Measurements from ENCODE around the gene FRMD8. TPM values are rescaled to one million over a fixed set of nuclear protein-coding genes. Genes with fewer than 3 reads are reported as not detected.

Gene FRMD8
- total and polyA plus RNA-seq, 2 experiments from 2014 or later, result 25.4 to 106 TPM

DNA sequence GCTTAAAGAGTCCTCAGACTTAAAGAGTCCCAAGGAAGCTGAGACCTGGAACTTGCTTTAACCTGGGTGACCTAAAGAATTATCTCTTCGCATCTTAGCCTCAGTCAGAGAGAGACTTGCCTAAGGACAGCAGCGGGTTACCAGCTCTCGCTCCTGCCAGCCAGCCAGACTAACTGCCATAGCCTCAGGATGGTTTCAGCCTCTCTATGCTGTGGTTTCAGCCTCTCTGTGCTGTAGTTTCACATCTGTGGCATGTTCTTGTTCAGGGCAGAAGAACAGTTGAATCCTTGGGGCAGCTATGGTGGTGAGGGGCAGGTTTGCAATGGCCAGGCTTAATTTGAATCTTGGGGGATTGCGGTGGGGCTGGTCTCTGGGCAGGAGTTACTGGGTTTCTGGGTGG is 2.3 kb downstream of the FRMD8 start:
- DNase-seq, result peak; percentile 43
- H3K4me1 ChIP-seq (ENCODE audit: insufficient read depth), result peaks cover 56% of the 10 kb centered on the region
- no peak overlapping the region for H2AFZ ChIP-seq
- H3K27ac ChIP-seq, result peak overlapping the region; percentile 99
- peak overlapping the region; percentile 94 for H3K4me3 ChIP-seq
- H3K36me3 ChIP-seq (ENCODE audit: low read depth), result peaks cover 4% of the 10 kb centered on the region; the same call in 1 of the 2 replicates
- H3K9ac ChIP-seq, result peak overlapping the region; percentile 92
- no peaks in the 10 kb centered on the region for H3K9me3 ChIP-seq (ENCODE audit: low read depth)
- H3F3A ChIP-seq (ENCODE audit: insufficient read depth), result peaks cover 17% of the 10 kb centered on the region
- H3K9me2 ChIP-seq (ENCODE audit: insufficient read depth), result no peaks in the 10 kb centered on the region
- in situ Hi-C loops (cut with MboI), result no loop called here
- H3K4me2 ChIP-seq (ENCODE audit: unreplicated experiment), result peak overlapping the region; percentile 98
- no peaks in the 10 kb centered on the region for H3K27me3 ChIP-seq (replicated peaks; ENCODE audit: insufficient read depth)
- TF ChIP-seq EZH2phosphoT487 (IDR thresholded peaks at IDR 0.05; ENCODE audit: insufficient read depth, low read depth), result no peak
- TF ChIP-seq EZH2 (IDR thresholded peaks at IDR 0.05; ENCODE audit: insufficient read depth, poor library complexity, severe bottlenecking), result no peak
- peaks cover 89% of the 10 kb centered on the region for H3K79me2 ChIP-seq (ENCODE audit: insufficient read depth)
- H4K20me1 ChIP-seq (ENCODE audit: insufficient read depth), result no peaks in the 10 kb centered on the region
- 90 to 94% methylated on average over 4 of the region's 4 CpGs for WGBS, 2 experiments (ENCODE audit: low coverage in 1 of 2, low lambda C conversion rate in 2 of 2, missing lambda C conversion rate in 2 of 2)

- Histone ChIP-seq H3K4me2 (ENCODE audit: unreplicated experiment) (peak overlapping the region; percentile 98), H3K9me3 (ENCODE audit: low read depth) (no peaks in the 10 kb centered on the region), H3K4me3 (no peak overlapping the region), H3F3A (ENCODE audit: insufficient read depth) (peaks cover 10% of the 10 kb centered on the region), H3K36me3 (ENCODE audit: low read depth) (peaks cover 4% of the 10 kb centered on the region; the same call in 1 of the 2 replicates), H3K9ac (peak overlapping the region; percentile 92), H3K9me2 (ENCODE audit: insufficient read depth) (no peaks in the 10 kb centered on the region), H3K79me2 (ENCODE audit: insufficient read depth) (peaks cover 96% of the 10 kb centered on the region), H4K20me1 (ENCODE audit: insufficient read depth) (no peaks in the 10 kb centered on the region), H3K4me1 (ENCODE audit: insufficient read depth) (peaks cover 50% of the 10 kb centered on the region), H2AFZ (no peak overlapping the region), H3K27me3 (replicated peaks; ENCODE audit: insufficient read depth) (no peaks in the 10 kb centered on the region), H3K27ac (peak overlapping the region; percentile 99)
- in situ Hi-C loops (cut with MboI), result no loop called here
- 91 to 94% methylated on average over 17 to 20 of the region's 20 CpGs for WGBS, 2 experiments (ENCODE audit: low coverage in 1 of 2, low lambda C conversion rate in 2 of 2, missing lambda C conversion rate in 2 of 2)
- TF ChIP-seq EZH2phosphoT487 (IDR thresholded peaks at IDR 0.05; ENCODE audit: insufficient read depth, low read depth), result no peak
- no peak for TF ChIP-seq EZH2 (IDR thresholded peaks at IDR 0.05; ENCODE audit: insufficient read depth, poor library complexity, severe bottlenecking)
- DNase-seq, result peak; percentile 20
These were observed 3.0 kb downstream of the FRMD8 start for GRCh38 chr11:65389294-65389980.

DNA sequence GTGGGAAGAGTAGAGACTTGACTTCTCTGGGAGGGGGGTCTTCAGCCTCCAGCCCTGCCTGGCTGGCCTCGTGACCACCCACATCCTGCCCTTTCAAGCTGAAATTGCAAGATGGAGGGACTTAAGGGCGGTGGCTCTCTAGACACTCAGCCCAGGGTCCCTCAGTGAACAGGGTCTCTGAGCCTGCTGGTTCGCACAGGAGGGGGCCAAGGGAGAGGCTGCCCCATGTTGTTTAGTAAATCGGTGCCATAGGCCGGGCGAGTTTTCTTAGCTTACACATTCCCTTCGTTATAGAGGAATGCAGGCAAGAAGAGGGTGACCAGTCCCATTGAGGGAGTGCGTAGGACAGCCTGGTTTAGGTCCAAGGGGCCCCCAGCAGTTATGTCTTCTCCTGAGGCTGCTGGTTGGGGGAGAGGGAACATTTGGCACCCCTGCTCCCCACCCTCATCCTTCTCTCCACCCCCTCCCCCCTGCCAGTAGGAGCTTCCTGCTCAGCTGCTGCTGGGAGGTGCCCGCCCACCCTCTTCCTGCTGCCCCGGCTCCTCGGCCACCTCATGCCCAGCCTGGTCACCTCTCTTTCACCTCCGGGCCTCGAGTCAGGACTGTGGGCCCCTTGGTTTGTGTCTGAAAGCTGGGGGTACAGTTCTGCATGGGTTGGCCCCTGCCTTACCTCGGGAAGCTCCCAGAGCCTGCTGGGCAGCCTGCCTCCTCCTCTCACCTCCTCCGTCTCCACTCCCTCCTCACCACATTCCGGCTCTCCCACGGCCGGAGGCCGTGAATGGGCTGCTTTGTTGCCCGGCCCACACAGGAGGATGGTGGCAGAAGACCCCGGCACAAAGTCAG is 3.9 kb downstream of the FRMD8 start:
- no peaks in the 10 kb centered on the region for H4K20me1 ChIP-seq (ENCODE audit: insufficient read depth)
- TF ChIP-seq EZH2phosphoT487 (IDR thresholded peaks at IDR 0.05; ENCODE audit: insufficient read depth, low read depth), result no peak
- no peak for TF ChIP-seq EZH2 (IDR thresholded peaks at IDR 0.05; ENCODE audit: insufficient read depth, poor library complexity, severe bottlenecking)
- H3K36me3 ChIP-seq (ENCODE audit: low read depth), result peaks cover 4% of the 10 kb centered on the region; the same call in 1 of the 2 replicates
- H3K4me2 ChIP-seq (ENCODE audit: unreplicated experiment), result peak overlapping the region; percentile 67
- H3K4me1 ChIP-seq (ENCODE audit: insufficient read depth), result peaks cover 49% of the 10 kb centered on the region
- peak; percentile 62 for DNase-seq
- H3K9me3 ChIP-seq (ENCODE audit: low read depth), result no peaks in the 10 kb centered on the region
- H3K79me2 ChIP-seq (ENCODE audit: insufficient read depth), result peaks cover 98% of the 10 kb centered on the region
- no peak overlapping the region for H2AFZ ChIP-seq
- WGBS, 2 experiments (ENCODE audit: low coverage in 1 of 2, low lambda C conversion rate in 2 of 2, missing lambda C conversion rate in 2 of 2), result 19 to 28% methylated on average over 20 to 21 of the region's 21 CpGs
- H3K9me2 ChIP-seq (ENCODE audit: insufficient read depth), result no peaks in the 10 kb centered on the region
- peaks cover under 1% of the 10 kb centered on the region for H3F3A ChIP-seq (ENCODE audit: insufficient read depth)
- peak overlapping the region; percentile 92 for H3K9ac ChIP-seq
- in situ Hi-C loops (cut with MboI), result no loop called here
- H3K27me3 ChIP-seq (replicated peaks; ENCODE audit: insufficient read depth), result no peaks in the 10 kb centered on the region
- H3K4me3 ChIP-seq, result peak overlapping the region; percentile 57
- peak overlapping the region; percentile 69 for H3K27ac ChIP-seq

- Histone ChIP-seq H3F3A (ENCODE audit: insufficient read depth) (no peaks in the 10 kb centered on the region; the same call in none of the 2 replicates), H3K36me3 (ENCODE audit: low read depth) (peaks cover 4% of the 10 kb centered on the region; the same call in 1 of the 2 replicates), H3K4me3 (peak overlapping the region; percentile 57), H2AFZ (no peak overlapping the region), H3K9me2 (ENCODE audit: insufficient read depth) (no peaks in the 10 kb centered on the region), H3K9me3 (ENCODE audit: low read depth) (no peaks in the 10 kb centered on the region), H3K79me2 (ENCODE audit: insufficient read depth) (peaks cover 98% of the 10 kb centered on the region), H3K4me2 (ENCODE audit: unreplicated experiment) (peak overlapping the region; percentile 67), H3K4me1 (ENCODE audit: insufficient read depth) (peaks cover 49% of the 10 kb centered on the region), H3K27ac (peak overlapping the region; percentile 69), H3K27me3 (replicated peaks; ENCODE audit: insufficient read depth) (no peaks in the 10 kb centered on the region), H3K9ac (peak overlapping the region; percentile 92), H4K20me1 (ENCODE audit: insufficient read depth) (no peaks in the 10 kb centered on the region)
- TF ChIP-seq EZH2phosphoT487 (IDR thresholded peaks at IDR 0.05; ENCODE audit: insufficient read depth, low read depth) (no peak), EZH2 (IDR thresholded peaks at IDR 0.05; ENCODE audit: insufficient read depth, poor library complexity, severe bottlenecking) (no peak)
- DNase-seq, result peak; percentile 67
- WGBS, 2 experiments (ENCODE audit: low coverage in 1 of 2, low lambda C conversion rate in 2 of 2, missing lambda C conversion rate in 2 of 2), result 28% methylated on average over 9 of the region's 9 CpGs
- in situ Hi-C loops (cut with MboI), result no loop called here
These were observed 4.6 kb downstream of the FRMD8 start for GRCh38 chr11:65390996-65391395.
